Fibroblast of mammary gland (primary cell): Measurements from ENCODE around the gene PPP1R16B.

Source experiments
- DNase-seq: peaks from one replicate; pipeline ENCODE4 v3.0.0-alpha.2; 2010; ENCODE audit warnings: low read depth
- H3K4me3 ChIP-seq: 2 replicates; pipeline ENCODE4 v1.5.1; 2011; ENCODE audit warnings: low read depth, mild to moderate bottlenecking, low read length, moderate library complexity; ENCODE audit not compliant: control insufficient read depth
- TF ChIP-seq, protein P1 (sequence below): conservative IDR thresholded peaks from 2 replicates; pipeline ENCODE4 v1.5.1; 2011; ENCODE audit warnings: low read depth, low read length, inconsistent platforms; ENCODE audit not compliant: control insufficient read depth, insufficient read depth

PPP1R16B gene

GRCh38 chr20:38838326-38838725 is 32.8 kb downstream of the PPP1R16B start:
- TF ChIP-seq, protein P1, sequence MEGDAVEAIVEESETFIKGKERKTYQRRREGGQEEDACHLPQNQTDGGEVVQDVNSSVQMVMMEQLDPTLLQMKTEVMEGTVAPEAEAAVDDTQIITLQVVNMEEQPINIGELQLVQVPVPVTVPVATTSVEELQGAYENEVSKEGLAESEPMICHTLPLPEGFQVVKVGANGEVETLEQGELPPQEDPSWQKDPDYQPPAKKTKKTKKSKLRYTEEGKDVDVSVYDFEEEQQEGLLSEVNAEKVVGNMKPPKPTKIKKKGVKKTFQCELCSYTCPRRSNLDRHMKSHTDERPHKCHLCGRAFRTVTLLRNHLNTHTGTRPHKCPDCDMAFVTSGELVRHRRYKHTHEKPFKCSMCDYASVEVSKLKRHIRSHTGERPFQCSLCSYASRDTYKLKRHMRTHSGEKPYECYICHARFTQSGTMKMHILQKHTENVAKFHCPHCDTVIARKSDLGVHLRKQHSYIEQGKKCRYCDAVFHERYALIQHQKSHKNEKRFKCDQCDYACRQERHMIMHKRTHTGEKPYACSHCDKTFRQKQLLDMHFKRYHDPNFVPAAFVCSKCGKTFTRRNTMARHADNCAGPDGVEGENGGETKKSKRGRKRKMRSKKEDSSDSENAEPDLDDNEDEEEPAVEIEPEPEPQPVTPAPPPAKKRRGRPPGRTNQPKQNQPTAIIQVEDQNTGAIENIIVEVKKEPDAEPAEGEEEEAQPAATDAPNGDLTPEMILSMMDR: no peak
- DNase-seq: no peak
- no peak overlapping the region for H3K4me3 ChIP-seq

GRCh38 chr20:38839563-38839962 is 34.1 kb downstream of the PPP1R16B start:
- DNase-seq: no peak
- no peak overlapping the region for H3K4me3 ChIP-seq
- TF ChIP-seq, protein P1: no peak

GRCh38 chr20:38840053-38840893 is 34.8 kb downstream of the PPP1R16B start:
- peak; percentile 7 for DNase-seq
- TF ChIP-seq, protein P1: no peak
- H3K4me3 ChIP-seq: no peak overlapping the region

DNA sequence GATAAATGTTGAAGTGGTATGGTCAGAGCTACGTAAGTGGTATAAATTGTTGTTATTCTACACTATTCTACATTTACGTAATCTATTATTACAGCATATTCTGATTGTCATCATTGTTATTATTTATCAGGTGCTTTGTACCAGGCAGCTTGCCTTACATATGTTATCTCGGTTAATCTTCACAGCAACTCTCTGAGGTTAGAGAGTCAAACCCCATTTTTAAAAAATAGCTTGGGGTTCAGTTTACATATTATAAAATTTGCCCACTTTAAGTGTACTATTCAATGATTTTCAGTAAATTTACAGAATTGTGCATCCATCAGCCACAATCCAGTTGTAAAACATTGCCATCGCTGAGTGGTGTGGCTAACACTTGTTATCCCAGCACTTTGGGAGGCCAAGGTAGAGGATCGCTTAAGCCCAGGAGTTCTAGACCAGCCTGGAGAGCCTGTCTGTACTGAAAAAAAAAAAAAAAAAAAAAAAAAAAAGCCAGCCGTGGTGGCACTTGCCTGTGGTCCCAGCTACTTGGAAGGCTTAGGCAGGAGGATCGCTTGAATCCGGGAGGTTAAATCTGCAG is 35.5 kb downstream of the PPP1R16B start:
- H3K4me3 ChIP-seq: no peak overlapping the region
- TF ChIP-seq, protein P1: no peak
- no peak for DNase-seq

DNA sequence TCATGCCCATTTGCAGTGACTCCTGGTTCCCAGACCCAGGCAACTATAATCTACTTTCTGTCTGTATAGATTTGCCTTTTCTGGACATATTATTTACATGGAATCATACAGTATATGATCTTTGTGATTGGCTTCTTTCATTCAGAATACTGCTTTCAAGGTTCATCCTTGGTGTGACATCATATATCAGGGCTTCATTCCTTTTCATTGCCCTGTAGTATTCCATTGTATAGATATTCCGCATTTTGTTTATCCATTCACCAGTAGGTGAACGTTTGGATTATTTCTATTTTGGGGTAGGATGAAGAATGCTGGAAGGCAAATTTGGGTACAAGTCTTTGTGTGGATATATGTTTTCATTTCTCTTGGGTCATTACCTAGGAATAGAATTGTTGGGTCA is 36.1 kb downstream of the PPP1R16B start:
- DNase-seq: no peak
- no peak overlapping the region for H3K4me3 ChIP-seq
- TF ChIP-seq, protein P1: no peak

- TF ChIP-seq, protein P1: no peak
Measured at GRCh38 chr20:38842026-38842425, 36.5 kb downstream of the PPP1R16B start.

DNA sequence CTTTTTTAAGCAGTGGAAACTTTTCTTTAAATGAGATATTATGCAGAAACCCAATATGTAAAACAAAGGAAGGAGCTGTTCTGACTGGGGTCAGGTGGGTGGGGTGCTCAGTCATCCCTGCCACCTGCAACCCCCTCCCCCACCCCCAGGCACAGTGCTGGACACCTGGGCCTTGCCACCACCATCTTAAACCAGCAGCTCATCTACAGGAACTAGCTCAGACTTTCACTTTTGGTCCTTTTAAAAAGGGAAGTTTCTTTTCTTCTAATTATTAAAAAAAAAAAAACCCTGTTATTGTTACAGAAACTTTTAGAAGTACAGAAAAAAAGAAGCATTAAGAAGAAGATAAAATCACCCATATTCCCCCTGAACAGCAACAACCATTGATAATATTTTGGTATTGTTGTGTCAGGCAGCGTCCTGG is 37.1 kb downstream of the PPP1R16B start:
- no peak overlapping the region for H3K4me3 ChIP-seq
- no peak for DNase-seq
- TF ChIP-seq, protein P1: no peak

More at GRCh38 chr20:38842026-38842425, 36.5 kb downstream of the PPP1R16B start:
- DNase-seq: no peak
- H3K4me3 ChIP-seq: no peak overlapping the region
